B cell (primary cell): ENCODE data around the gene CPEB3. TPM values are rescaled to one million over a fixed set of nuclear protein-coding genes. Genes with fewer than 3 reads are reported as not detected.

Experiments used
- ATAC-seq: fragments of 200-7000 bp; cut with Tn5 transposase; one replicate; pipeline ENCODE4 v1.10.0; 2021; ENCODE audit warnings: low read depth, mild to moderate bottlenecking, moderate number of reproducible peaks, moderate library complexity
- CTCF ChIA-PET: fragments of 350-600 bp; sonication (Branson Sonifier 250); formaldehyde crosslinking; loops from one replicate; lab custom pipeline; 2021; ENCODE audit warnings: antibody characterized with exemption, inconsistent platforms; lab: Charles Lee
- POLR2A ChIA-PET: fragments of 350-600 bp; sonication (Branson Sonifier 250); formaldehyde crosslinking; loops from one replicate; lab custom pipeline; 2021; ENCODE audit warnings: antibody characterized with exemption; lab: Charles Lee
- DNase-seq: peaks from one replicate; pipeline ENCODE4 v3.0.0; 2013
- H2AFZ ChIP-seq: 2 replicates; pipeline ENCODE4 v1.6.1; 2012; ENCODE audit warnings: mild to moderate bottlenecking, low read depth, low read length; ENCODE audit not compliant: insufficient read depth, poor library complexity, severe bottlenecking
- H3K27ac ChIP-seq, 2 donors: 1 replicate in 1 of 2; 2 replicates in 1 of 2; pipeline ENCODE4 v1.5.1; 2012 to 2013; ENCODE audit warnings: low read length in 2 of 2, mild to moderate bottlenecking in 2 of 2, moderate library complexity in 1 of 2
- H3K27me3 ChIP-seq, 4 experiments: fragments of 200-600 bp in 1 of 4; sonication (generic) in 1 of 4; replicated peaks in 1 of 4; 1 replicate in 2 of 4; 2 replicates in 2 of 4; pipeline versions ENCODE4 v1.6.1 to v1.7.0; 2013 to 2016; ENCODE audit warnings: low read length in 3 of 4, mild to moderate bottlenecking in 2 of 4, mixed read lengths in 1 of 4, moderate library complexity in 1 of 4; ENCODE audit not compliant: insufficient read depth in 4 of 4, control insufficient read depth in 3 of 4; ENCODE audit errors: control extremely low read depth in 1 of 4
- H3K36me3 ChIP-seq, 2 experiments: replicated peaks in 1 of 2; 1 replicate in 1 of 2; 2 replicates in 1 of 2; pipeline versions ENCODE4 v1.6.1 to v1.7.1; 2013; ENCODE audit warnings: low read length in 1 of 2; ENCODE audit not compliant: insufficient read depth in 2 of 2, control insufficient read depth in 1 of 2; ENCODE audit errors: control extremely low read depth in 1 of 2, extremely low read depth in 1 of 2
- H3K4me1 ChIP-seq, 2 donors: fragments of 200-600 bp in 1 of 2; sonication (generic) in 1 of 2; 1 replicate in 1 of 2; 2 replicates in 1 of 2; pipeline versions ENCODE4 v1.5.1 to v1.6.1; 2013 to 2017; ENCODE audit warnings: low read length in 2 of 2; ENCODE audit not compliant: control insufficient read depth in 2 of 2, insufficient read depth in 2 of 2
- H3K4me2 ChIP-seq: replicated peaks from 2 replicates; pipeline ENCODE3; 2012; ENCODE audit warnings: mild to moderate bottlenecking, low read depth, low read length; ENCODE audit not compliant: poor library complexity, severe bottlenecking
- H3K4me3 ChIP-seq, 5 experiments: fragments of 200-600 bp in 1 of 5; sonication (generic) in 1 of 5; 1 replicate in 3 of 5; 2 replicates in 2 of 5; pipeline versions ENCODE4 v1.5.1 to v1.7.0; 2011 to 2016; ENCODE audit warnings: low read length in 4 of 5, mild to moderate bottlenecking in 4 of 5, low read depth in 2 of 5, control low read depth in 1 of 5, moderate library complexity in 1 of 5; ENCODE audit not compliant: insufficient read depth in 1 of 5; ENCODE audit errors: control extremely low read depth in 1 of 5, extremely low read depth in 1 of 5
- H3K79me2 ChIP-seq: fragments of 200-600 bp; sonication (generic); one replicate; pipeline ENCODE4 v1.6.0; 2016; ENCODE audit warnings: low read length; ENCODE audit not compliant: control insufficient read depth, insufficient read depth
- H3K9ac ChIP-seq: fragments of 200-600 bp; sonication (generic); 2 replicates; pipeline ENCODE4 v1.6.1; 2017; ENCODE audit warnings: mild to moderate bottlenecking, low read length, moderate library complexity
- H3K9me3 ChIP-seq, 3 donors: one replicate each; pipeline versions ENCODE4 v1.6.1 to v1.7.1; 2013; ENCODE audit warnings: low read length in 2 of 3; ENCODE audit not compliant: control insufficient read depth in 2 of 3, insufficient read depth in 1 of 3; ENCODE audit errors: control extremely low read depth in 1 of 3
- H4K20me1 ChIP-seq: 2 replicates; pipeline ENCODE4 v1.6.0; 2012; ENCODE audit warnings: mild to moderate bottlenecking, low read length; ENCODE audit not compliant: insufficient read depth, control insufficient read depth, poor library complexity, severe bottlenecking
- H3K27ac Mint-ChIP-seq: one replicate; pipeline ENCODE4 v1.8.0; 2021; ENCODE audit warnings: mixed read lengths
- H3K27me3 Mint-ChIP-seq: one replicate; pipeline ENCODE4 v1.8.0; 2021; ENCODE audit warnings: mixed read lengths
- H3K4me1 Mint-ChIP-seq: one replicate; pipeline ENCODE4 v1.8.0; 2021; ENCODE audit warnings: mixed read lengths
- H3K4me3 Mint-ChIP-seq: one replicate; pipeline ENCODE4 v1.8.0; 2021; ENCODE audit warnings: mixed read lengths
- H3K9me3 Mint-ChIP-seq: one replicate; pipeline ENCODE4 v1.8.0; 2022; ENCODE audit warnings: mixed read lengths; ENCODE audit not compliant: insufficient read depth
- CTCF ChIP-seq: fragments of 200-600 bp; IDR thresholded peaks from one replicate; pipeline ENCODE4 v1.8.0; 2022; ENCODE audit warnings: antibody characterized with exemption, mild to moderate bottlenecking
- EZH2 ChIP-seq: IDR thresholded peaks from 2 replicates; pipeline ENCODE4 v1.6.1; 2012; ENCODE audit warnings: borderline replicate concordance, low read depth, mild to moderate bottlenecking, moderate library complexity, low read length; ENCODE audit not compliant: insufficient read depth, poor library complexity, severe bottlenecking
- WGBS: methylation state at CpG from one replicate; pipeline ENCODE4 v1.1.5; 2013; ENCODE audit warnings: missing lambda C conversion rate; ENCODE audit not compliant: insufficient coverage; 5-methylcytosine and 5-hydroxymethylcytosine counted together
- intact Hi-C: fragments of 100-400 bp; cut with micrococcal nuclease; formaldehyde crosslinking; loops from one replicate; pipeline ENCODE4 v1.10.0; 2022
- polyA plus RNA-seq: library from polyadenylated mRNA; depleted of rRNA; stranded (reverse); fragments of >200 nt; gene quantifications from 2 replicates; pipeline ENCODE4 v1.2.3, GENCODE V29; 2012
- total RNA-seq, 2 donors: library from RNA; stranded (reverse); fragments of 120-200 nt in 1 of 2; gene quantifications; 1 replicate in 1 of 2; 2 replicates in 1 of 2; pipeline versions ENCODE4 v1.2.3 to v1.2.4, GENCODE V29; 2013 to 2022

CPEB3 gene
- total and polyA plus RNA-seq, 2 donors (not counting 1 experiment from before 2014, with no cell fraction given): 1.6 to 6.7 TPM

GRCh38 chr10:92244796-92245195, 46.1 kb downstream of the CPEB3 start:
- intact Hi-C loops: no loop called here
- ATAC-seq (no peak), DNase-seq (no peak)
- Mint-ChIP-seq H3K27ac (no peak overlapping the region), H3K27me3 (no peaks in the 10 kb centered on the region), H3K9me3 (no peaks in the 10 kb centered on the region), H3K4me1 (peaks cover 20% of the 10 kb centered on the region), H3K4me3 (no peak overlapping the region)
- Histone ChIP-seq H3K9me3 (no peaks in the 10 kb centered on the region), H3K4me2 (no peak overlapping the region), H3K4me3 (no peak overlapping the region), H3K27me3 (no peaks in the 10 kb centered on the region), H3K9ac (no peak overlapping the region), H3K79me2 (peaks cover 11% of the 10 kb centered on the region), H3K36me3 (no peaks in the 10 kb centered on the region), H3K27ac (no peak overlapping the region), H3K4me1 (peaks cover 11 to 15% of the 10 kb centered on the region in 2 donors), H2AFZ (no peak overlapping the region), H4K20me1 (no peaks in the 10 kb centered on the region)
- WGBS: no CpG with 5 or more reads among the region's 3 CpGs
- ChIA-PET CTCF (no interaction called here), POLR2A (interaction anchor here (0.8 kb wide), 1 partner anchor 264 kb away, joined by 8 read pairs; no protein-coding TSS in a partner anchor)
- TF ChIP-seq EZH2 (no peak), CTCF (no peak)

GRCh38 chr10:92242910-92243671, 47.8 kb downstream of the CPEB3 start:
- DNase-seq (peak; percentile 69), ATAC-seq (peak; percentile 56)
- Histone ChIP-seq H3K4me1 (peaks cover 19 to 27% of the 10 kb centered on the region in 2 donors), H3K9ac (peak overlapping the region; percentile 48), H3K4me3 (peak overlapping the region in 4 of 5 experiments; percentile 15 to 56 (median 28)), H3K4me2 (peak overlapping the region; percentile 76), H3K9me3 (no peaks in the 10 kb centered on the region), H3K79me2 (peaks cover 14% of the 10 kb centered on the region), H2AFZ (peak overlapping the region; percentile 56), H3K36me3 (no peaks in the 10 kb centered on the region), H3K27me3 (no peaks in the 10 kb centered on the region), H4K20me1 (no peaks in the 10 kb centered on the region), H3K27ac (no peak overlapping the region)
- intact Hi-C loops: loop anchor here (1.0 kb wide), 1 partner anchor 47 kb away; no protein-coding TSS in a partner anchor
- H3K4me1 Mint-ChIP-seq: peaks cover 34% of the 10 kb centered on the region
- WGBS: no CpG with 5 or more reads among the region's 8 CpGs
- TF ChIP-seq EZH2 (no peak), CTCF (no peak)
- peak overlapping the region; percentile 44 for H3K4me3 Mint-ChIP-seq
- CTCF ChIA-PET: interaction anchor here (1.0 to 1.2 kb wide), 2 partner anchors 47 to 155 kb away, joined by 3 to 5 read pairs; no protein-coding TSS in a partner anchor
- peak overlapping the region; percentile 4 for H3K27ac Mint-ChIP-seq
- H3K27me3 Mint-ChIP-seq: no peaks in the 10 kb centered on the region
- H3K9me3 Mint-ChIP-seq: no peaks in the 10 kb centered on the region
- POLR2A ChIA-PET: no interaction called here
